Keratinocyte (primary cell): ENCODE data around the gene UNKL. TPM values are rescaled to one million over a fixed set of nuclear protein-coding genes. Genes with fewer than 3 reads are reported as not detected.

Experiments used
- DNase-seq: peaks from one replicate; pipeline ENCODE4 v3.0.0-alpha.2; 2011; ENCODE audit warnings: low read depth, missing footprints, low spot score
- FAIRE-seq: peaks from 2 replicates; lab custom pipeline; 2011; peaks lifted over from hg19 to GRCh38; lab: Jason Lieb, UNC
- H2AFZ ChIP-seq: 2 replicates; pipeline ENCODE4 v1.6.0; 2012; ENCODE audit warnings: low read length, control low read depth, inconsistent platforms; ENCODE audit not compliant: control insufficient read depth
- H3K27ac ChIP-seq: 2 replicates; pipeline ENCODE4 v1.5.1; 2011; ENCODE audit warnings: low read length; ENCODE audit not compliant: control insufficient read depth, insufficient read depth
- H3K27me3 ChIP-seq: 3 replicates; pipeline ENCODE4 v1.6.0; 2011; ENCODE audit warnings: low read length; ENCODE audit not compliant: control insufficient read depth, insufficient read depth; ENCODE audit errors: extremely low read depth
- H3K36me3 ChIP-seq, 2 experiments: 2 replicates in 1 of 2; 3 replicates in 1 of 2; pipeline ENCODE4 v1.5.1; 2011; ENCODE audit warnings: low read length in 2 of 2, mild to moderate bottlenecking in 1 of 2; ENCODE audit not compliant: control insufficient read depth in 2 of 2, insufficient read depth in 2 of 2; ENCODE audit errors: extremely low read depth in 1 of 2
- H3K4me1 ChIP-seq: 3 replicates; pipeline ENCODE4 v1.5.1; 2011; ENCODE audit warnings: low read length; ENCODE audit not compliant: control insufficient read depth, insufficient read depth; ENCODE audit errors: extremely low read depth
- H3K4me2 ChIP-seq: 3 replicates; pipeline ENCODE4 v1.6.0; 2011; ENCODE audit warnings: low read depth, low read length; ENCODE audit not compliant: control insufficient read depth, insufficient read depth; ENCODE audit errors: extremely low read depth
- H3K4me3 ChIP-seq, 3 experiments: fragments of 200-600 bp in 1 of 3; sonication (generic) in 1 of 3; 2 replicates in 2 of 3; 3 replicates in 1 of 3; pipeline ENCODE4 v1.5.1; 2011 to 2016; ENCODE audit warnings: low read length in 3 of 3, mild to moderate bottlenecking in 3 of 3, control low read depth in 2 of 3, inconsistent platforms in 1 of 3, low read depth in 1 of 3, mixed read lengths in 1 of 3, mixed run types in 1 of 3, moderate library complexity in 1 of 3; ENCODE audit not compliant: control insufficient read depth in 2 of 3, insufficient read depth in 2 of 3; ENCODE audit errors: extremely low read depth in 1 of 3
- H3K79me2 ChIP-seq: 2 replicates; pipeline ENCODE4 v1.6.0; 2012; ENCODE audit warnings: low read length; ENCODE audit not compliant: control insufficient read depth, insufficient read depth
- H3K9ac ChIP-seq: 3 replicates; pipeline ENCODE4 v1.6.0; 2011; ENCODE audit warnings: low read length; ENCODE audit not compliant: control insufficient read depth, insufficient read depth; ENCODE audit errors: extremely low read depth
- H3K9me1 ChIP-seq: 3 replicates; pipeline ENCODE4 v1.6.0; 2011; ENCODE audit warnings: low read length; ENCODE audit not compliant: control insufficient read depth, insufficient read depth; ENCODE audit errors: extremely low read depth
- H3K9me3 ChIP-seq: 2 replicates; pipeline ENCODE4 v1.5.1; 2012; ENCODE audit warnings: low read depth, low read length; ENCODE audit not compliant: control insufficient read depth
- H4K20me1 ChIP-seq: 3 replicates; pipeline ENCODE4 v1.6.0; 2011; ENCODE audit warnings: low read length; ENCODE audit not compliant: control insufficient read depth, insufficient read depth; ENCODE audit errors: extremely low read depth
- CTCF ChIP-seq, 3 experiments: IDR thresholded peaks in 1 of 3; conservative IDR thresholded peaks in 1 of 3; optimal IDR thresholded peaks in 1 of 3; 2 replicates in 2 of 3; 3 replicates in 1 of 3; pipeline versions ENCODE3 to v1.5.1; 2011; ENCODE audit warnings: low read length in 3 of 3, mild to moderate bottlenecking in 3 of 3, moderate library complexity in 2 of 3, control low read depth in 1 of 3, inconsistent platforms in 1 of 3; ENCODE audit not compliant: insufficient read depth in 2 of 3; ENCODE audit errors: extremely low read depth in 1 of 3
- EZH2 ChIP-seq: IDR thresholded peaks from one replicate; pipeline ENCODE4 v1.6.1; 2012; ENCODE audit warnings: inconsistent platforms, mild to moderate bottlenecking, low read length, moderate library complexity
- dilution Hi-C: fragments of 300-500 bp; cut with MboI; formaldehyde crosslinking; loops from one replicate; pipeline ENCODE4 v1.7.0; 2020; ENCODE audit warnings: low sequenced_read_pairs; ENCODE audit not compliant: extremely low pct_ligation_motif_present
- polyA plus RNA-seq, 5 experiments: library from polyadenylated mRNA; depleted of rRNA in 3 of 5; stranded (reverse) in 3 of 5; stranded (forward) in 1 of 5; unstranded in 1 of 5; fragments of >200 nt; gene quantifications; 1 replicate in 1 of 5; 2 replicates in 3 of 5; 3 replicates in 1 of 5; pipeline versions ENCODE4 v1.2.1 to v1.2.3, GENCODE V29; 2011 to 2012; ENCODE audit warnings: missing spikeins in 2 of 5, low read depth in 1 of 5, low replicate concordance in 1 of 5

The UNKL gene
- polyA plus RNA-seq, 1 donor (not counting 4 experiments of a cell fraction or from before 2014, with no cell fraction given) = 2.3 TPM

GRCh38 chr16:1335996-1336395 lies 78.5 kb downstream of the UNKL start:
- Histone ChIP-seq H3K4me2 (no peak overlapping the region), H4K20me1 (peaks cover 5% of the 10 kb centered on the region), H3K9ac (no peak overlapping the region), H3K36me3 (no peaks in the 10 kb centered on the region), H3K27me3 (peaks cover 71% of the 10 kb centered on the region), H3K4me1 (no peaks in the 10 kb centered on the region), H3K9me3 (no peaks in the 10 kb centered on the region), H3K9me1 (no peaks in the 10 kb centered on the region), H3K27ac (no peak overlapping the region), H3K79me2 (no peaks in the 10 kb centered on the region), H3K4me3 (no peak overlapping the region), H2AFZ (no peak overlapping the region)
- FAIRE-seq (no peak), DNase-seq (no peak)
- dilution Hi-C loops = no loop called here
- TF ChIP-seq CTCF (optimal IDR thresholded peaks at IDR 0.05 in 1 of 3, IDR thresholded peaks at IDR 0.05 in 1 of 3, conservative IDR thresholded peaks at IDR 0.05 in 1 of 3; ENCODE audit: extremely low read depth in 1 of 3, insufficient read depth in 2 of 3, low read length in 3 of 3) = no peak
- TF ChIP-seq EZH2 = no peak

- H3K9me1 ChIP-seq = no peaks in the 10 kb centered on the region
- no peak overlapping the region for H3K9ac ChIP-seq
- H3K27ac ChIP-seq = no peak overlapping the region
- no peaks in the 10 kb centered on the region for H3K4me1 ChIP-seq
- dilution Hi-C loops = no loop called here
- H4K20me1 ChIP-seq = peaks cover 5% of the 10 kb centered on the region
- no peak overlapping the region for H2AFZ ChIP-seq
- H3K27me3 ChIP-seq = peaks cover 71% of the 10 kb centered on the region
- TF ChIP-seq CTCF (optimal IDR thresholded peaks at IDR 0.05 in 1 of 3, IDR thresholded peaks at IDR 0.05 in 1 of 3, conservative IDR thresholded peaks at IDR 0.05 in 1 of 3; ENCODE audit: extremely low read depth in 1 of 3, insufficient read depth in 2 of 3, low read length in 3 of 3) (no peak), EZH2 (no peak)
- H3K4me3 ChIP-seq = no peak overlapping the region
- DNase-seq (no peak), FAIRE-seq (no peak)
- no peaks in the 10 kb centered on the region for H3K36me3 ChIP-seq
- no peak overlapping the region for H3K4me2 ChIP-seq
- no peaks in the 10 kb centered on the region for H3K9me3 ChIP-seq
- H3K79me2 ChIP-seq = no peaks in the 10 kb centered on the region
Observed at GRCh38 chr16:1335211-1335971, 79.1 kb downstream of the UNKL start.
